ENCODE measurements around the gene ASCC2.
"Not testable (repeated sequence)": the region's sequence is repeated elsewhere in the genome, so short reads cannot be mapped to it uniquely, and the experiment has no call there.

ASCC2 gene

DNA sequence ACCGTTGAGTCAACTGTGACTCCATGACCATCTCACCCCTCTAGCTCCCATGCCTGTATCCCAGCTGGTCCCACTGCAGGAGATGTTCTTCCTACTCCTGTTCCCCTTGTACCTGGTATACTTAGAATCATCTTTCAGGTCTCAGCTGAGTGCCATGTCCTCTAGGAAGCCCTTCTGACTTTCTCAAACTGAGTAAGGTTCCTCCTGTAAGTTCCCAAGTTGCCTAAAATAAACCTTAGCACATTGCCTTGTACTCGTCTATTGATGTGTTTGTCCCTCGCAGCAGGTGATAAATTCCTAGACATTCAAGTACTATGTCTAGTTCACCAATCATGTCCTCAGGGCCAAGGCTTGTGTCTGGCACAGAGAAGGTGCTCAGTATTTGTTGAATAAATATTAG lies 18.4 kb upstream of the ASCC2 start:
- no peak for DNase-seq (ENCODE audit: low read depth in 3 of 3)

DNA sequence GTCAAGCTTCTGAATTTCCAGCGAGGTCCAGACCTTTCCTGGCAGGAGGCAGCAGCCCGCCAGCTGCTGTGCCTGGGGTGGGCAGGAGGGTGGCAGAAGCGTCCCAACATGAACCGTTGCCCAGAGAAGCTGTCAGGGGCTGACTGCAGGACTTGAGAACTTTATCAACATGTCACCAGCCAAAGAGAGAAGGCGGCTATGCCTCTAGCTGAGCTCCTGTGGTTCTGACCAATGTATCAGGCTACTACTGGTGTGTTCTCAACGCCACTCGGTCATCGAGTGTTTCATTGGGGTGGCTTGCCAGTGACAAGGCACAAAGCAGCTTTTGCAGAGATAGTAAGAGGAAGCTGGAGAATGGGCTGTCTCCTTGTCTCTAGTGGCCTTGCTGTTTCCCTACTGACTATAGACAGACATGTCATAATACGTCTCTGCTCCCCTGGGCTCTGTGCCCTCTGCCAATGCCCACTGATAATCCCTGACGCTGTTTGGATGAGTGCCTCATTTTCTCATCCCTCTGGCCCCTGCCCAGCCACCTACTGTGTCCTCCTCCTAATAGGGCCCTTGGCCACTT lies 17.6 kb upstream of the ASCC2 start:
- DNase-seq (ENCODE audit: low read depth in 3 of 3): no peak

DNA sequence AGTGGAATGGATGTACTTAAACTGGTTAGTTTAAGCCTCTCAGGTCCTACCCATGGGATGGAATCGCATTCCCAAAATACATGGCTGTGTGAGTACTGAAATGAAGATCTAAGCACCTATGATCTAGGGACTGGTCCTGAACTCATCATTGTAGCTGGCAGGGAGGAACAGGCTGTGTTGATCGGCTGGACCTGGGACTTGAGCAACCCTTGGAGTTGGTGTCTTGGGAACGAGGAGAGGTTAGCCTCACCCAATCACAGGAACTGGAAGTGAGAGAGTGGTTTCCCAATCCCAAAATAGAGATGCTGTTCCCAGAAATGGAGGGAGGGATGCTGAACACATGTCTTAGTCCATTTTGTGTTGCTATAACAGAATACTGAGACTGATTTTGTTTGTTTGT lies 16.4 kb upstream of the ASCC2 start:
- DNase-seq (ENCODE audit: low read depth in 3 of 3): no peak

DNA sequence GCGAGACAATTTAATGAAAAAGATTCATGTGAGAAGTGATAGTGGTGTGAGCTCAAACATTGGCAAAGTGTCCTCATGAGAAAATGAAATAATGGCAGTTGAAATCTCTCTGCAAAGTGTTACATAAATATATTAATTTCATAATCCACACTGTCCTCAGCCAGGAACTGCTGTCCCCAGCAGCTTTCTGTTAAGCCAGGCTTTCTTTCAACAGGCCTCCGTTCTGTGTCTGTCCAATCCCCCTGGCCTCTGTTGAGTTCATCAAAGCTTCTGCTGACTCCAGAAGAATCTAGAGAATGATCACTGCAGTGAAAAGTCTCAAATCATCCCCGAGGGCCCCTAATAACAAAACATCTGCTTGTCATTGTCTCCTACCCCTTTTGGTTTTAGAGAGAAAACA lies 10.0 kb upstream of the ASCC2 start:
- no peak for DNase-seq (ENCODE audit: low read depth in 3 of 3)

DNA sequence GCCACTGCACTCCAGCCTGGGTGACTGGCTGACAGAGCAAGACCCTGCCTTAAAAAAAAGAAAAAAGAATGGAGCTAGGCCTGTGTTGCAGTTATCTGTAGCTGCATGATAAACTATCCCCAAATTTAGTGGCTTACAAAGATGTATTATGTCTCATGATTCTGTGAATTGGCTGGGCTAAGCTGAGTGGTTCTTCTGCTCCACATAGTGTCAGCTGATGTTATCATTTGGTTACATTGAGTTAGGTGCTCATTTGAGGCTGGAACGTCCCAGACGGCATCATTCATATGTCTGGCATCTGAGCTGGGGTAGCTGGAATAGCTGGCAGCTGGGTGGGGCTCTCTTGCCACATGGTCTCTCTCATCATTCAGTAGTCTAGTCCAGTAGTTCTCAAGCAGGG lies 8.2 kb upstream of the ASCC2 start:
- DNase-seq (ENCODE audit: low read depth in 3 of 3): no peak

DNA sequence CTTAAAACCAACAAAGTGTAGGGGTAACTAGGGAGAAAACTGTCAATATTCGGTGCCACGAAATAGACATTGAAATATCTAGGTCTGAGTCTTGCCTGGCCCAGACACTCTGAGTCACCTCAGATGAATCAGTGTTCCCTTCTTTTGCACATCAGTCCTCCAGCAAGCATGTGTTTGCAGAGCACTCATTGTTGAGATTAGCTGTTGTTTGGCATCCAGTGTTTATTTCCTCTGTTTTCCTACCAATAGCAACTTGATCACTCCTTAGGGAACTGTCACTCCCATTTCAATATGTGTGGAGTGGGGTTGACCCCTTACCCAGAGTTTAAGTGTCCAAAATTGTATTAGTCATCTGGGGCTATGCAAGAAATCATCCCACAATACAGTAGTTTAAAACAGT lies 4.7 kb upstream of the ASCC2 start:
- DNase-seq (ENCODE audit: low read depth in 3 of 3): no peak

DNA sequence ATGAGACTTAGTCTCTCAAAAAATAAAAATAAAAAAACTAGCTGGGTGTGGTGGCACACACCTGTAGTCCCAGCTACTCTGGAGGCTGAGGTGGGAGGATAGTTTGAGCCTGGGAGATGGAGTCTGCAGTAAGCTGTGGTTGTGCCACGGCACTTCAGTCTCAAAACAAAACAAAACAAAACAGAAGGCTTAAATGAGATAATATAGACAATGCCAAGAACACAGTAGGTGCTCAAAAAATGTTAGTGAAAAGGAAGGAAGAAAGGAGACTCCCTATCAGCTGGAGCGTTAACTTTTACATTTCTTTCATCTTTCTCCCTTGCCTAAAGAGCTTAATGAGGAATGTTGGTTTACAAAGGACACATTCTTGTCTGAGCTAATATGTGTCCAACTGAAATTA lies 4.1 kb upstream of the ASCC2 start:
- DNase-seq (ENCODE audit: low read depth in 3 of 3): no peak

DNA sequence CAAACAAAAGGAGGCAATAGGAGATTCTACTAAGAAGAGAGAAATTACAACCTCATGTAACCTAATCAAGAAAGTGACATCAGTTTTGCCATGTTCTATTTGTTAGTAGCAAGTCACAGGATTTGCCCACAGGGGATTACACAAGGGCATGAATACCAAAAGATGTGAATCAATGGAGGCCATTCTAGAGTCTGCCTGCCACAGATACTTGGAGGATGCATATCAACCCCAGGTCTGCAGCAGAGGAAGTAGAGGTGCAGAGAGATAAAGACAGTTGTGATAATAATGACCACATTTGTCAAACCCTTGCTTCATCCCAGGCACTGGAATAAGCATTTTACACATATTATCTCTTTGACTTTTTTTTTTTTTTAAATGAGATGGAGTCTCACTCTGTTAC lies 2.4 kb upstream of the ASCC2 start:
- no peak for DNase-seq (ENCODE audit: low read depth in 3 of 3)

DNA sequence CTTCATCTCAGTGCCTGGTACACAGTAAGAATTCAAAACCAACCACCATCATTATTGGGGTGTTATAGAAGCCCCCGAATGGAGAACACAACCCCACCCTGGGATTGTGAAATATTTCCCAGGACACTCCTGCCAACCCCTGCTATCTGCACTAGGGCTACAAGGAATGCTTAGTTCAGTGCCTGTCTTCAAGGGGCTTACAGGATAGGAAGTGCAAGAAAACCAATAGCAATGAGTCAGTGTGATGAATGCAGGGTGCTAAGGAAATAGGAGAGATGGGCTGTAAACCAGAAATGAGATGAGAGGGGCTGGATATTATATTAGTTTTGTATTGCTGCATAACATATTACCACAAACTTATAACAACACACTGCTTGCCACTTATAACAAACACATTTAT lies 965 bp upstream of the ASCC2 start:
- no peak for DNase-seq (ENCODE audit: low read depth in 3 of 3)

DNA sequence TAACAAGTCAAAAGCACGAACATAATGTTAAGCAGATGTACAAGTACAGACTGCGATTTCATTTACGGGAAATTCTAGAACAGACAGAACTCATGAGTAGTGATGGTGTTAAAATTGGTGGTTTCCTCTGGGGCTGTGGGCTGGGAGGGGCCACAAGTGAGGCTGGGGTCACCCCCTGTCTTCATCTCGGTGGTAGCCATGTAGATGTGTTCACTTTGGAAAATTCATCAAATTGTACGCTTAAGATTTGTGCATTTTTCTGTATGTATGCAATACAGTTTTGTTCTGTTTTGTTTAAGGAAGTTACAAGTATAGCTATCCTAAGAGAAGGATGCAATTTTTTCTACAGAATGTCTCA lies 504 bp upstream of the ASCC2 start:
- DNase-seq (ENCODE audit: low read depth in 3 of 3): no peak

DNA sequence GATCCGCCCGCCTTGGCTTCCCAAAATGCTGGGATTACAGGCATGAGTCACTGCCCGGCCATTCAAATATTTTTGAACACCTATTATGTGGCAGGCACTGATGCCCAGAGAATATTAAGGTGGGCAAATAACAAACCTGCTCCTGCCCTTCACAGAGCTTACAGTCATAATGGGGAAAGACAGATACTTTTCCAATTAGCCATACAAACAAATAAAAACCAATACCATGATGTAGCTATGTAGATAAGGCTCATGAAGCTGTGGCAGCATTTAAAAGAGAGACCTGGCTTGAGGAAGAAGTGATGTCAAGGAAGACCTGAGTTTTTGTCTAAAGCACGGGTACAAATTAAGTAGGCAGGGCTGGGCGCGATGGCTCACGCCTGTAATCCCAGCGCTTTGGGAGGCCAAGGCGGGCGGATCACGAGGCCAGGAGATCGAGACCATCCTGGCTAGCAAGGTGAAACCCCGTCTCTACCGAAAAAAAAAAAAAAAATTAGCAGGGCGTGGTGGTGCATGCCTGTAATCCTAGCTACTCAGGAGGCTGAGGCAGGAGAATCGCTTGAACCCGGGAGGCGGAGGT lies 1.2 kb downstream of the ASCC2 start:
- not testable (repeated sequence) for DNase-seq (ENCODE audit: low read depth in 3 of 3)

DNA sequence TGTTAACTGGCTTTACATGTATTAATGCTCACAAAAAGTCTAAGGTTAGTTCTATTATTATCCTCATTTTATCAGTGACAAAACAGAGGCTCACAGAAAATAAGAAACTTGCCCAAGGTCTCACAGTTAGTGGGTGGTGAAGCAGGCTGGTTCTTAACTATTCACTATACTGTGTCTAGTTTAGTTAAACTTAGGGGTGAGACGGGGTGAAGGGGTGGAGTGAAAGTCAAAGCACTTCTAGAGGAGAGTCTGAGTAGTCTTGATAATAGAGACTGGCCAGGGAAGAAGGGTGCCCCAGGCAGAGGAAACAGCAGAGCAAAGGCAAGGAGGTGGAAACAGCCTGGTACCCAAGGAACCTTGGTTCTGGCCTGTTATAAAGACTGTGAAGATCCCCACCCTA lies 4.0 kb downstream of the ASCC2 start:
- no peak for DNase-seq (ENCODE audit: low read depth in 3 of 3)

DNA sequence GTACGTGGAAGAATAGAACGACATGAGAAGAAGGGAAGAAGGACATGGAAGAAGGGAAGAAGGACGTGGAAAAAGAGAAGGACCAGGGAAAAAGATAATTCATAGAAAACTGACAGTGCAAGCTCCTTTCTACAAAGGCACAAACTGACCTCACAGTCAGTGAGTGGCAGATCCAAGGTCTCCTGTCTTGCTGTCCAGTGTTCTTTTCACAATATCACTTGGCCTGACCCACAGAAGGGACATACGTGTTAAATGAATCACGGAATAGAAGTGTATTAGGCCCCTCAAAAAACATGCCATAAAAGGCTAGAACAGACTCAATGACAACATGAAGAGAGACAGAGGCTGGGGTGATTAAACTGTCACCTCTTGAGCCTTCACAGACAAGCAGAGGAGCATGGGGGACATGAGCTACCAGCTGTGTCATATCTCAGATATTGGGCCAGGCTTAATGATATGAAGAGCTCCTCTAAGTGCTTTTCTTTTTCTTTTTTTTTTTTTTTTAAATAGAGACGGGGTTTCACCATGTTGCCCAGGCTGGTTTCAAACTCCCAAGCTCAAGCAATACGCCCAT lies 4.6 kb downstream of the ASCC2 start:
- no peak for DNase-seq (ENCODE audit: low read depth in 3 of 3)

DNA sequence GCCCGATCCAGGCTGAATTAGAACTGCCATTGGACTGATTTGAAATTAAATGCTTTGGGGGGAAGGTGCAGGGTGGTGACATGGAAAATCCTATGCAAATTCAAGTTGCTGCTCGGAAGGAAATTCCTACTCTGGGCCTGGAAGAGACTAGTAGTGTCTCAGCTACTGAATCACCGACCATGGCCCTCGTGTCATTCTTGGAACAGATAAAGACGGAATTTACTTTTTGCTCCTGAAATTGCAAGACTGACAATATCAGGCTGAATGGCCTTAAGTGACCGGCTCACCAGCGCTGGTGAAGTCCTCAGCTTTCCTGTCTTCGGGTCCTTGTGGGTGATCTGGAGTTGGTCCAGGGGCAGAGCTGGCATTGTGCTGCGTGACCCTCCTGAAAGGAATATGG lies 6.1 kb downstream of the ASCC2 start:
- DNase-seq (ENCODE audit: low read depth in 3 of 3): no peak

DNA sequence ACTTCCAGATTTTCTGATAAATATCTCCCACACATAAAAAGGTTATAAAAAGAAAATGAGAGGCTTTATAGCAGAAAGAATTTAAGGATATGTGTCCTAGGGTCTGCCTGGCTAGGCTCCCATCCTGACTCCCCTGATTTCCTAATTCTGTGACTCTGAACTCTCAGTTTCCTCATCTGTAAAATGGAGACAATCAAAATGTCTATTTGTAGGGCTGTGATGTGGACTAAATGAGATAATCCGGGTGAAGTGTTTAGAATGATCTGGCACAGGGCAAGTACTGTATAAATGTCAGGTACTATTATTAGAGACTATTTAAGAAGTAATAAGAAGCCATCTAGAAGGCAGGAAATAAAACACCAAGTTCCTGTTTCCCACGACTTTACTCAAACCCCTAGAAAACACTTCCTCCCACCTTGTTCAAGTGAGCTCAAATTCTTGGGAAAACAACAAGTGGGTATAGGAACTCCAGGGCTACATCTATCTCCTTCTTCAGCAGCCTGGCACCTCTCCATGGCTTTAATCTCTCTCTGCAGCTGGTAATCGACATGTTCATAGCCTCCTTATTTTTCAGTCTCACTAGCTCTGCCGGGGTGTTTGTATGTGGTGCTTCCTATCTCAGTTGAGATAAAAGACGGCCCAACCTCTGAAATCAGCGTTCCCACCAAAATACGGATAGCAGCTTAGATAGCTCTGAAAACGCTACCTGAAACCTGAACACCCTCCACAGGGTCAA lies 6.7 kb downstream of the ASCC2 start:
- DNase-seq (ENCODE audit: low read depth in 3 of 3): no peak

DNA sequence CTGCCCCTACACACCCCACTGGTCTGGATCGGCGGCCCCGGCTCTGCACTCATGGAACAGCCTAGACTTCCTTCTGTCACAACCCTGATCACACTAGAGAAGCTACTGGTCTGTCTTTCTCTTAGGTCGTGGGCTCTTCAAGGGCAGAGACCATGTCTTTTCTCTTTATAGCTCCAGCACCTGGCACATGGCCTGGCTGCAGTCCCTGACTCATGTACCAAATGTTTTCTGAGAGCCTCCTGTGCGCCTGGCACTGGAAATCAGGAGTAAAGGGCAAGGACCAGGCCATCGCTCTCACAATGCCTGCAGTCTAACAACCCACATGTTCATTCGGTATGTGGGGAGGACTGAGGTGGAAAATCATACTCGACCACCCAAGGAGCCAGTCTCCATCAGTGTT lies 7.5 kb downstream of the ASCC2 start:
- no peak for DNase-seq (ENCODE audit: low read depth in 3 of 3)

DNA sequence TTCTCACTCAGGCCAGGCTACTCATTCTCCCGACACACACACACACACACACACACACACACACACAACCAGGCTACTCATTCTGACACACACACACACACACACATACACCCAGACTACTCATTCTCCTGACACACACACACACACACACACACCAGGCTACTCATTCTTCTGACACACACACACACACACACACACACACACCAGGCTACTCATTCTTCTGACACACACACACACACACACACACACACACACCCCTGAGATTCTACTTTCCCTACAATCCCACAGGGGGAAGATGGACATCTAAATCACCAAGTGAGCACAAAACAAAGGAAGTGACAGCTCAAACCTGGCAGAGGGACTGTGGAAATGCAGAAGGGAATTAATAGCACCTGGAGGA lies 10.3 kb downstream of the ASCC2 start:
- DNase-seq (ENCODE audit: low read depth in 3 of 3): not testable (repeated sequence)

DNA sequence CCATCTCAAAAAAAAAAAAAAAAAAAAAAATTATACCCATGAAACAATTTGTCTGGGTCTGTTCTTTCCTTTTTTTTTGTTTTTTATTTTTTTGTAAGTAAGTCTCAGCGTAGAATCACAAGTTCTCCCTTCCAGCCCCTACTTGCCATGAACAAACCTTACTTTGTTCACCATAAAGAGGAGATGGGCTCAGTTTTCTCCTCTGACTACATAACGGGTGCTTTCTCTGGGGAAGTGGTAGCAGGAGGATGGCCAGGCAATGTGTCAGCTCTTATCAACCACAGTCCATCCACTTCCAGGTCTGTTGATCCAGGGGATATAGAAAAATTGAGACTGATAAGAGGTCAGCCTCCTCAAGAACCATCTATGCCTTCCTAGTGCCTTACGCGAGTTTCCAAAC lies 11.0 kb downstream of the ASCC2 start:
- DNase-seq (ENCODE audit: low read depth in 3 of 3): no peak

DNA sequence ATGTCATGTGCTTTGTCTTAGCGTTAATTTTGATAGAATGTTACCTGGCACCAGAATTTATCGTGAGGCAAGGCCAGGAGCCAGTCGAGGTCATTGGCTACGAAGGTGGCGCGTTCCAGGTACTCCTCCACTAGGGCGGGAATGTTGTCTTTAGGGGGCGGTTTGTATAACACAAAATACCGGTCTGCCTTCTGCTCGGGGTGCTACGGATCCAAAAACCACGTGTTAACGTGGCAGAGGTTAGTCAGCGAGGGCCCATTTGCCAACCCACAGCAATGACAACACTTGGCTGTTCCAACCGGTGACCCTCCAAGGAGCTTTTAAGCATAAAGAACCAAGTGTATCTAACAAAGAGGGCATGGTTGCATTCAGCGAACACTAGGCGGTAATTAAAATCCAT lies 12.5 kb downstream of the ASCC2 start:
- DNase-seq (ENCODE audit: low read depth in 3 of 3): no peak

DNA sequence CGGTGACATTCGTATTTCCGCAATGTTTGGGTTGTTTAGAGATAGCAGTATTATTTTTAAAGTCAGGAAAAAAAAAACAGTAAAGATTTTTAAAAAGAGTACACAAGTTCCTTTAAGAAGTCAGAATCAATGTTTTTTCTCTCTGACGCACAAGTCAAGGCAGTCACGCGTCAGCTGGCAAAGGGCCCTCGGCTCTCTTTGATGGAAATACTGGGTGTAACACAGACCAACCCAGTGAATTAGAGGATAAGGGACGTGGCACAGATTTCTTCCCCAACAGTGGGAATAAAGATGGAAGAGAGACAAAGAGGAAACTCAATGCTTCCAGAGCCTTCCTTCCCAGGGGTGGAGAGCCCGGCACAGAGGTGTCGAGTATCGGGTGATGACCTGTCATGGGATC lies 13.4 kb downstream of the ASCC2 start:
- no peak for DNase-seq (ENCODE audit: low read depth in 3 of 3)

DNA sequence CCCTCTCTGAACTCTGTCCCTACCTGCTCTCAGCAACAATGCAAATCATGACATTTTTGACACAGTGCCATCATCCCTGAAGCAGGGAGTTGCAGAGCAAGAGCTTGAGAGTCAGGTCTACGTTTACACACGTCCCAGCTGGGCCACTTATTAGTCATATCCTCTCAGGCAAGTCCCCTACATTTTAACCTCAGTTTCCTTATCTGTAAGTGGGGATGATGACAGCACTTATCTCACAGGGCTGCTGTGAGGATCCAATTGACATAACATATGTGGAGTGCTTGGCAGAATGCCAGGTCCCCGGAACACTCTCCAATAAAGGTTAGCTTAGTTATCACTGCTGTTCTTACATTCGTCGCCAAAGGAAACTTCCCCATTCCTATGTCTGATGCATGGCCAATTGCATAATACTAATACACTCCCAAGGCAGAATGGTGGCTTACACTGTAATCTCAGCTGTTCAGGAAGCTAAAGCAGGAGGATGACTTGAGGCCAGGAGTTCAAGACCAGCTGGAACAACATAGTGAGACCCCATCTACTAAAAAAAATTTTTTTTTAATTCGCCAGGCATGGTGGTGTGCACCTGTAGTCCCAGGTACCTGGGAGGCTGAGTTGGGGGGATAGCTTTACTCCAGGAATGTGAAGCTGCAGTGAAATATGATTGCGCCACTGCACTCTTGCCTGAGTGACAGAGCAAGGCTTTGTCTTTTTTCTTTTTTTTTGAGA lies 16.6 kb downstream of the ASCC2 start:
- peak in 1 of 3 experiments; percentile 36 for DNase-seq (ENCODE audit: low read depth in 3 of 3)

DNA sequence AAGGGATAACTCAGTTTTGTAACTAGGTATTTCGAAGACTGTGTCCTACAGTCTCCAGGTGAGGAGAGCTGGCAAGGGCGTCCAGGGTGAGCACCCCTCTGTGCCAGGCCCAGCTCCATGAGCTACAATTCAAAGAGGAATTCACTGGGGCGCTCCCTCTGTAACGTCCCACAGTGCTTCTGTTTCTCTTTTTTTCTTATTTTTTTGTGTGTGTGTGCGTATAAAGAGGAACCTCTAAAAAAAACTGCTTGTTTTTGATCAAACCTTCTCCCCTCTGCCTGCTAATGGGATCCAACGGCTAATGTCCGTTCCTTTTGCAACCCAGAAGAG lies 17.1 kb downstream of the ASCC2 start:
- DNase-seq (ENCODE audit: low read depth in 3 of 3): no peak

DNA sequence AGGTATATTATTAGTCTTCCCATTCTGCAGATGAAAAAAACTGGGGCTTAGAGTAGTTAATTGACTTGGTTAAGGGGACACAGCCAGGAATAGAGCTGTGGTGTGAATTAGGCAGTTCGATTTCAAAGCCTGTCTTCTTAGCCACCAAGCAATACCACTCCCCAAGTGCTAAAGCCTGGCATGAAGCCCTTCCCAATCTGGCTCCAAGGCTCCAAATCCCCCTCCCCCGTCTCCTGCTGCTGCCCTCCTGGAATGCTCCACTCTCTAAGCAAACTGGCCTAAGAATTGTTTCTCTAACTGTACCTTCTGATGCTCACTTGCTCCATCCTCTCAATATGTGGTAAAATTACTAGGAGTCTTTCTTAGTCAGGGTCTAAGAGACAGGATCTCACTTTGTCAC lies 18.6 kb downstream of the ASCC2 start:
- no peak for DNase-seq (ENCODE audit: low read depth in 3 of 3)

All from stimulated activated CD4-positive, alpha-beta T cell treated with anti-CD3 and anti-CD28 coated beads, TNF-alpha, amount 100 ng/mL, for 24 hours (primary cell).